SK-N-SH (cell line): Measurements from ENCODE around the gene SEM1. TPM values are rescaled to one million over a fixed set of nuclear protein-coding genes. Genes with fewer than 3 reads are reported as not detected.

Experiments
- CTCF ChIA-PET: fragments of 300-600, 350-600 bp; formaldehyde crosslinking; extraction: SDS; loops from one replicate; lab custom pipeline; 2021; lab: Yijun Ruan, JAX
- POLR2A ChIA-PET: fragments of 350-600 bp; sonication (Branson Sonifier 250); formaldehyde crosslinking; extraction: SDS; loops from one replicate; lab custom pipeline; 2020; ENCODE audit warnings: antibody characterized with exemption, inconsistent platforms; lab: Yijun Ruan, JAX
- DNase-seq: peaks from one replicate; pipeline ENCODE4 v3.0.0; 2012
- H2AFZ ChIP-seq: fragments of 200-600 bp; sonication (generic); 2 replicates; pipeline ENCODE4 v1.8.1; 2016; ENCODE audit warnings: antibody characterized with exemption, mild to moderate bottlenecking, low read depth
- H3F3A ChIP-seq: fragments of 200-600 bp; sonication (generic); replicated peaks from 2 replicates; pipeline ENCODE3; 2016; ENCODE audit warnings: antibody characterized with exemption, mild to moderate bottlenecking; ENCODE audit not compliant: insufficient read depth
- H3K27ac ChIP-seq, 2 experiments: fragments of 200-500 bp in 1 of 2; fragments of 200-600 bp in 1 of 2; sonication (Bioruptor generic) in 1 of 2; sonication (generic), shearing (Covaris generic) in 1 of 2; 2 replicates each; pipeline versions ENCODE4 v1.5.1 to v1.6.1; 2014 to 2016; ENCODE audit warnings: low read depth in 2 of 2, inconsistent platforms in 1 of 2, low read length in 1 of 2, mild to moderate bottlenecking in 1 of 2, mixed read lengths in 1 of 2
- H3K27me3 ChIP-seq: fragments of 200-600 bp; sonication (generic), shearing (Covaris generic); 2 replicates; pipeline ENCODE4 v1.6.1; 2016; ENCODE audit warnings: mixed run types; ENCODE audit not compliant: insufficient read depth
- H3K36me3 ChIP-seq, 2 experiments: fragments of 200-500 bp in 1 of 2; fragments of 200-600 bp in 1 of 2; sonication (Bioruptor generic) in 1 of 2; sonication (generic) in 1 of 2; replicated peaks in 1 of 2; 2 replicates each; pipeline versions ENCODE3 to v1.5.1; 2014 to 2016; ENCODE audit warnings: low read length in 1 of 2, mild to moderate bottlenecking in 1 of 2; ENCODE audit not compliant: insufficient read depth in 2 of 2, control insufficient read depth in 1 of 2
- H3K4me1 ChIP-seq, 2 experiments: fragments of 200-500 bp in 1 of 2; fragments of 200-600 bp in 1 of 2; sonication (Bioruptor generic) in 1 of 2; sonication (generic), shearing (Covaris generic) in 1 of 2; 2 replicates each; pipeline versions ENCODE4 v1.5.1 to v1.6.1; 2014 to 2016; ENCODE audit warnings: low read depth in 1 of 2, low read length in 1 of 2, mixed run types in 1 of 2; ENCODE audit not compliant: insufficient read depth in 2 of 2, control insufficient read depth in 1 of 2
- H3K4me2 ChIP-seq: fragments of 200-600 bp; sonication (generic), shearing (Covaris generic); 2 replicates; pipeline ENCODE4 v1.6.1; 2017; ENCODE audit warnings: mixed run types
- H3K4me3 ChIP-seq, 2 experiments: fragments of 200-500 bp in 1 of 2; fragments of 200-600 bp in 1 of 2; sonication (Bioruptor generic) in 1 of 2; sonication (generic), shearing (Covaris generic) in 1 of 2; 2 replicates each; pipeline versions ENCODE4 v1.5.1 to v1.8.1; 2014 to 2016; ENCODE audit warnings: low read depth in 2 of 2, inconsistent platforms in 1 of 2, low read length in 1 of 2, mild to moderate bottlenecking in 1 of 2, mixed read lengths in 1 of 2, moderate library complexity in 1 of 2
- H3K79me2 ChIP-seq: fragments of 200-600 bp; sonication (generic); 2 replicates; pipeline ENCODE4 v1.8.1; 2017; ENCODE audit warnings: mild to moderate bottlenecking; ENCODE audit not compliant: insufficient read depth
- H3K9ac ChIP-seq: fragments of 200-600 bp; sonication (generic); 2 replicates; pipeline ENCODE4 v1.6.1; 2017; ENCODE audit warnings: mixed run types
- H3K9me2 ChIP-seq: fragments of 200-600 bp; sonication (generic); 2 replicates; pipeline ENCODE4 v1.6.1; 2017; ENCODE audit warnings: mixed run types
- H3K9me3 ChIP-seq: fragments of 200-600 bp; sonication (generic); 2 replicates; pipeline ENCODE4 v1.6.1; 2017; ENCODE audit warnings: mixed run types, mild to moderate bottlenecking, moderate library complexity
- H4K20me1 ChIP-seq: fragments of 200-600 bp; sonication (generic); 2 replicates; pipeline ENCODE4 v1.6.1; 2017; ENCODE audit warnings: mild to moderate bottlenecking, mixed run types; ENCODE audit not compliant: insufficient read depth
- CHD2 ChIP-seq: fragments of 150-350 bp; IDR thresholded peaks from 2 replicates; pipeline ENCODE4 v1.6.1; 2018; ENCODE audit warnings: low read length; ENCODE audit not compliant: partially characterized antibody
- CTCF ChIP-seq: fragments of 200-600 bp; sonication (generic); IDR thresholded peaks from 2 replicates; pipeline ENCODE4 v1.6.1; 2017; ENCODE audit warnings: antibody characterized with exemption, mild to moderate bottlenecking, moderate library complexity
- EP300 ChIP-seq, 2 experiments: IDR thresholded peaks; 2 replicates each; pipeline versions ENCODE4 v1.4.0 to v1.6.1; 2012; ENCODE audit warnings: borderline replicate concordance in 1 of 2, low read depth in 1 of 2, low read length in 1 of 2
- EZH2phosphoT487 ChIP-seq: fragments of 200-600 bp; sonication (generic); IDR thresholded peaks from 2 replicates; pipeline ENCODE4 v1.6.1; 2017; ENCODE audit warnings: low read depth, mixed run types, mild to moderate bottlenecking, antibody characterized with exemption, moderate library complexity, borderline replicate concordance
- FOXJ3 ChIP-seq: sonication (generic); formaldehyde crosslinking; IDR thresholded peaks from 2 replicates; pipeline ENCODE4 v1.5.1; 2020; ENCODE audit warnings: mild to moderate bottlenecking, missing genetic modification reagents
- FOXM1 ChIP-seq: IDR thresholded peaks from 2 replicates; pipeline ENCODE4 v1.4.0; 2012; ENCODE audit warnings: low read depth, mild to moderate bottlenecking
- GABPA ChIP-seq: IDR thresholded peaks from 2 replicates; pipeline ENCODE4 v1.4.0; 2012; ENCODE audit warnings: low read depth, mild to moderate bottlenecking
- GATA2 ChIP-seq: sonication (generic); formaldehyde crosslinking; IDR thresholded peaks from 2 replicates; pipeline ENCODE4 v1.5.0; 2020; ENCODE audit warnings: mild to moderate bottlenecking, missing genetic modification reagents
- JUND ChIP-seq: IDR thresholded peaks from 2 replicates; pipeline ENCODE4 v1.4.0; 2012
- MEF2A ChIP-seq: IDR thresholded peaks from 2 replicates; pipeline ENCODE4 v1.4.0; 2012; ENCODE audit warnings: low read depth, borderline replicate concordance
- NFIC ChIP-seq: IDR thresholded peaks from 2 replicates; pipeline ENCODE4 v1.4.0; 2012; ENCODE audit warnings: borderline replicate concordance
- POLR2AphosphoS5 ChIP-seq: IDR thresholded peaks from 2 replicates; pipeline ENCODE4 v1.6.1; 2012; ENCODE audit warnings: low read depth, low read length
- REST ChIP-seq: IDR thresholded peaks from 2 replicates; pipeline ENCODE4 v1.6.1; 2012; ENCODE audit warnings: mild to moderate bottlenecking, low read depth, low read length, moderate library complexity
- RFX5 ChIP-seq: IDR thresholded peaks from 2 replicates; pipeline ENCODE4 v1.6.1; 2012; ENCODE audit warnings: mild to moderate bottlenecking, improper control_type of control experiment, low read length
- SIN3A ChIP-seq: IDR thresholded peaks from 2 replicates; pipeline ENCODE4 v1.6.1; 2012; ENCODE audit warnings: low read depth, mild to moderate bottlenecking, low read length, moderate library complexity, borderline replicate concordance
- SMC3 ChIP-seq: IDR thresholded peaks from 2 replicates; pipeline ENCODE4 v1.6.1; 2012; ENCODE audit warnings: low read depth, low read length, improper control_type of control experiment
- TAF1 ChIP-seq: IDR thresholded peaks from 2 replicates; pipeline ENCODE4 v1.6.1; 2012; ENCODE audit warnings: low read depth, mild to moderate bottlenecking, low read length, moderate library complexity, borderline replicate concordance
- TCF12 ChIP-seq: IDR thresholded peaks from 2 replicates; pipeline ENCODE4 v1.4.0; 2012
- USF1 ChIP-seq: IDR thresholded peaks from 2 replicates; pipeline ENCODE4 v1.4.0; 2012; ENCODE audit warnings: low read depth, borderline replicate concordance
- ZBTB33 ChIP-seq: IDR thresholded peaks from 2 replicates; pipeline ENCODE4 v1.4.0; 2012; ENCODE audit warnings: low read depth, borderline replicate concordance
- WGBS: methylation state at CpG from one replicate; pipeline ENCODE4 v1.1.6; 2017; ENCODE audit warnings: low lambda C conversion rate; 5-methylcytosine and 5-hydroxymethylcytosine counted together
- polyA plus RNA-seq, 3 experiments: library from polyadenylated mRNA; depleted of rRNA; stranded (reverse); fragments of >200 nt; gene quantifications; 2 replicates each; pipeline ENCODE4 v1.2.3, GENCODE V29; 2012

SEM1 gene
- polyA plus RNA-seq, 1 of the 3 experiments (the other 2 are of a cell fraction) = 56.3 TPM

GRCh38 chr7:96689414-96689813 is 20.2 kb downstream of the SEM1 start:
- DNase-seq = no peak
- peaks cover 86% of the 10 kb centered on the region for H3K79me2 ChIP-seq
- H3K4me2 ChIP-seq = no peak overlapping the region
- POLR2A ChIA-PET = no interaction called here
- 100% methylated on average over 1 of the region's 1 CpG for WGBS
- H3K27me3 ChIP-seq = no peaks in the 10 kb centered on the region
- no peak overlapping the region for H3K9ac ChIP-seq
- no peaks in the 10 kb centered on the region; a peak in 1 of 4 replicates for H3K4me1 ChIP-seq
- no peaks in the 10 kb centered on the region for H3K9me3 ChIP-seq
- H3K4me3 ChIP-seq = no peak overlapping the region
- CTCF ChIA-PET = no interaction called here
- H3K27ac ChIP-seq = no peak overlapping the region
- no peak overlapping the region for H2AFZ ChIP-seq
- H3F3A ChIP-seq = no peaks in the 10 kb centered on the region
- peaks cover 18% of the 10 kb centered on the region for H4K20me1 ChIP-seq
- H3K36me3 ChIP-seq = peaks cover 74 to 79% of the 10 kb centered on the region in 2 experiments
- no peak for TF ChIP-seq ZBTB33
- TF ChIP-seq GATA2 (CRISPR knock-in tag) = no peak
- TF ChIP-seq FOXM1 = no peak
- no peak for TF ChIP-seq RFX5
- no peak for TF ChIP-seq POLR2AphosphoS5
- TF ChIP-seq TCF12 = no peak
- no peak for TF ChIP-seq GABPA
- TF ChIP-seq EZH2phosphoT487 = no peak
- TF ChIP-seq CHD2 = no peak
- TF ChIP-seq REST = no peak
- TF ChIP-seq TAF1 = no peak
- no peak for TF ChIP-seq JUND
- no peak for TF ChIP-seq SMC3
- TF ChIP-seq NFIC = no peak
- H3K9me2 ChIP-seq = no peaks in the 10 kb centered on the region

- H3K4me3 ChIP-seq = no peak overlapping the region
- H3K9me3 ChIP-seq = no peaks in the 10 kb centered on the region
- no peak overlapping the region for H3K4me2 ChIP-seq
- no peak for DNase-seq
- ChIA-PET POLR2A (no interaction called here), CTCF (no interaction called here)
- peaks cover 77% of the 10 kb centered on the region for H3K79me2 ChIP-seq
- no peak overlapping the region for H3K9ac ChIP-seq
- no peaks in the 10 kb centered on the region for H3F3A ChIP-seq
- no peaks in the 10 kb centered on the region for H3K27me3 ChIP-seq
- H3K9me2 ChIP-seq = no peaks in the 10 kb centered on the region
- peaks cover 8% of the 10 kb centered on the region for H4K20me1 ChIP-seq
- no peak overlapping the region for H2AFZ ChIP-seq
- H3K36me3 ChIP-seq = peaks cover 50 to 67% of the 10 kb centered on the region in 2 experiments
- H3K4me1 ChIP-seq = no peaks in the 10 kb centered on the region
- no peak overlapping the region for H3K27ac ChIP-seq
- no peak for TF ChIP-seq CTCF
- TF ChIP-seq USF1 = no peak
- no peak for TF ChIP-seq FOXJ3 (CRISPR knock-in tag)
- no peak for TF ChIP-seq FOXM1
- no peak for TF ChIP-seq EP300 (IDR thresholded peaks at IDR 0.05; ENCODE audit: borderline replicate concordance in 1 of 2, low read depth in 1 of 2, low read length in 1 of 2)
- no peak for TF ChIP-seq MEF2A
- TF ChIP-seq ZBTB33 = no peak
- TF ChIP-seq SIN3A = no peak
These were observed 23.3 kb downstream of the SEM1 start for GRCh38 chr7:96686305-96686704.
